Lung (tissue), 12 donors: ENCODE results near the gene NSUN7. TPM values are rescaled to one million over a fixed set of nuclear protein-coding genes. Genes with fewer than 3 reads are reported as not detected.

Experiments used
- ATAC-seq: fragments of 200-7000 bp; cut with Tn5 transposase; one replicate; pipeline ENCODE4 v1.9.1; 2020; ENCODE audit warnings: moderate number of reproducible peaks; ENCODE audit not compliant: insufficient read depth, low FRiP score
- DNase-seq, 3 donors: peaks; one replicate each; pipeline ENCODE4 v3.0.0-alpha.2; 2013 to 2017
- H3K27ac ChIP-seq, 2 donors: one replicate each; pipeline ENCODE4 v1.5.1; 2013; ENCODE audit warnings: mild to moderate bottlenecking in 2 of 2, moderate library complexity in 2 of 2, control low read depth in 1 of 2, inconsistent platforms in 1 of 2, low read depth in 1 of 2, low read length in 1 of 2
- H3K27me3 ChIP-seq, 3 donors: one replicate each; pipeline ENCODE4 v1.5.1; 2013; ENCODE audit warnings: low read length in 2 of 3; ENCODE audit not compliant: control insufficient read depth in 3 of 3, insufficient read depth in 3 of 3
- H3K36me3 ChIP-seq, 4 donors: one replicate each; pipeline ENCODE4 v1.5.1; 2013; ENCODE audit warnings: low read length in 4 of 4, mild to moderate bottlenecking in 1 of 4, moderate library complexity in 1 of 4; ENCODE audit not compliant: control insufficient read depth in 4 of 4, insufficient read depth in 4 of 4
- H3K4me1 ChIP-seq, 5 donors: one replicate each; pipeline ENCODE4 v1.5.1; 2013; ENCODE audit warnings: low read length in 5 of 5, mild to moderate bottlenecking in 2 of 5, moderate library complexity in 1 of 5; ENCODE audit not compliant: control insufficient read depth in 5 of 5, insufficient read depth in 5 of 5
- H3K4me3 ChIP-seq: one replicate; pipeline ENCODE4 v1.5.1; 2013; ENCODE audit warnings: mild to moderate bottlenecking, control low read depth, moderate library complexity
- H3K9ac ChIP-seq, 2 donors: one replicate each; pipeline ENCODE4 v1.5.1; 2013; ENCODE audit warnings: low read length in 2 of 2, control low read depth in 1 of 2; ENCODE audit not compliant: insufficient read depth in 1 of 2
- H3K9me3 ChIP-seq, 4 donors: one replicate each; pipeline ENCODE4 v1.5.1; 2013; ENCODE audit warnings: low read length in 3 of 4, mild to moderate bottlenecking in 1 of 4, moderate library complexity in 1 of 4; ENCODE audit not compliant: control insufficient read depth in 4 of 4, insufficient read depth in 3 of 4
- WGBS, 2 donors: extraction: QIAGEN DNeasy Blood & Tissue Kit; methylation state at CpG; one replicate each; pipeline ENCODE4 v1.1.7; 2013; 5-methylcytosine and 5-hydroxymethylcytosine counted together
- polyA plus RNA-seq, 2 donors: library from polyadenylated mRNA; stranded (reverse); fragments of 200-250 nt; gene quantifications; one replicate each; pipeline ENCODE4 v1.2.1, GENCODE V29; 2013
- total RNA-seq, 2 donors: library from RNA; depleted of rRNA in 1 of 2; stranded (reverse); fragments of >200 nt in 1 of 2; gene quantifications; one replicate each; pipeline ENCODE4 v1.2.1, GENCODE V29; 2014 to 2021
- TF ChIP-seq, protein P1 (sequence below): IDR thresholded peaks from 2 replicates; pipeline ENCODE4 v1.5.1; 2012; ENCODE audit warnings: mild to moderate bottlenecking; ENCODE audit errors: control extremely low read depth, extremely low read depth
- donor health status: control.
- donor health status: control.
- donor health status: Bipolar disorder and iron deficiency.
- donor health status: healthy.
- donor health status: DM: yes; HTN: yes; CAD: no.

NSUN7 gene
- total and polyA plus RNA-seq, 4 donors, result 6.5 to 20.5 (median 11.2) TPM

DNA sequence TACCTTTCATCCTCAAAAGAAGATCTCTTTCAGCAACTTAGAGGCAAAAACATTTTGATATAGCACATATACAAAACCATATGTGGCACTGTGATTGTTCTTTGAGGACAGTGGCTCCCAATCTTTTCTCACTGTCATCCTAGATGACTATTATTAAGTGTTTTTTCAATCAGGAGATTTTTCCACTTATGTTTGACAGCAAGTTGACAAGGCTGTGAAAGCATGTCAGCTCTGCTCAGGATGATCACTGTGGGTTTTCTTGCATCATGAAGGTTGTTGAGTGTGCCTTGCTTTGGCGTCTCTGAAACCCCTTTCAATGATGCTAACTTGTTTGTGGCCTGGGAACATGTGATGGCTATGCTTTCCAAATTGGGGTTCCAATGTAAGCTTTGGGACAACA is 20.2 kb upstream of the NSUN7 start:
- TF ChIP-seq, protein P1, sequence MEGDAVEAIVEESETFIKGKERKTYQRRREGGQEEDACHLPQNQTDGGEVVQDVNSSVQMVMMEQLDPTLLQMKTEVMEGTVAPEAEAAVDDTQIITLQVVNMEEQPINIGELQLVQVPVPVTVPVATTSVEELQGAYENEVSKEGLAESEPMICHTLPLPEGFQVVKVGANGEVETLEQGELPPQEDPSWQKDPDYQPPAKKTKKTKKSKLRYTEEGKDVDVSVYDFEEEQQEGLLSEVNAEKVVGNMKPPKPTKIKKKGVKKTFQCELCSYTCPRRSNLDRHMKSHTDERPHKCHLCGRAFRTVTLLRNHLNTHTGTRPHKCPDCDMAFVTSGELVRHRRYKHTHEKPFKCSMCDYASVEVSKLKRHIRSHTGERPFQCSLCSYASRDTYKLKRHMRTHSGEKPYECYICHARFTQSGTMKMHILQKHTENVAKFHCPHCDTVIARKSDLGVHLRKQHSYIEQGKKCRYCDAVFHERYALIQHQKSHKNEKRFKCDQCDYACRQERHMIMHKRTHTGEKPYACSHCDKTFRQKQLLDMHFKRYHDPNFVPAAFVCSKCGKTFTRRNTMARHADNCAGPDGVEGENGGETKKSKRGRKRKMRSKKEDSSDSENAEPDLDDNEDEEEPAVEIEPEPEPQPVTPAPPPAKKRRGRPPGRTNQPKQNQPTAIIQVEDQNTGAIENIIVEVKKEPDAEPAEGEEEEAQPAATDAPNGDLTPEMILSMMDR, result no peak
- Histone ChIP-seq H3K9me3 (no peaks in the 10 kb centered on the region), H3K36me3 (no peaks in the 10 kb centered on the region), H3K4me3 (no peak overlapping the region), H3K27me3 (no peaks in the 10 kb centered on the region), H3K9ac (no peak overlapping the region), H3K4me1 (peaks cover 0 to 12% (median 6%) of the 10 kb centered on the region in 5 donors), H3K27ac (no peak overlapping the region)
- DNase-seq (no peak), ATAC-seq (no peak)
- WGBS, 2 donors, result 57 to 75% methylated on average over 1 of the region's 1 CpG

DNA sequence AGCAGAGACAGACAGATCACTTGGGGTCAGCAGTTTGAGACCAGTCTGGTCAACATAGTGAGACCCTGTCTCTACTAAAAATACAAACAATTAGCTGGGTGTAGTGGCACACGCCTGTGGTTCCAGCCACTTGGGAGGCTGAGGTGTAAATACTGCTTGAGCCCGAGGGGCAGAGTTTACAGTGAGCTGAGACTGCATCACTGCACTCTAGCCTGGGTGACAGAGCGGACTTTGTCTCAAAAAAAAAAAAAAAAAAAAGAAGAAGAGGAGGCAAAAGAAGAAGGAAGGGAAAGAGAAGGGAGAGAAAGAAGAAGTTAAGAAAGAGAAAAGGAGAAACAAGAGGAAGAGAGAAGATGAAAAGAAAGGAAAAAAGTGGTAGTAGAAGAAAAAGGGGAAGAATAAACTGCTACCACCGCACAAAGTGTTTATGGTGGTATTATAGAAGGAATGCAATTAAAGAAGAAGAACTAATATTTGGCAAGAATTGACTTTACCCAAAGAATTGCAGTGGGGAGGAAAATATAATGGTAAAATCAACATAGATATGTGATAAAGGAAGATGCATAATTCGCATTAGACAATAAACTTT is 19.6 kb upstream of the NSUN7 start:
- 49 to 73% methylated on average over 5 of the region's 5 CpGs for WGBS, 2 donors
- H3K27me3 ChIP-seq, result no peaks in the 10 kb centered on the region
- H3K36me3 ChIP-seq, result no peaks in the 10 kb centered on the region
- no peak overlapping the region for H3K9ac ChIP-seq
- DNase-seq (no peak), ATAC-seq (no peak)
- H3K4me1 ChIP-seq, result peaks cover 0 to 12% (median 6%) of the 10 kb centered on the region in 5 donors
- no peak overlapping the region for H3K4me3 ChIP-seq
- no peaks in the 10 kb centered on the region for H3K9me3 ChIP-seq
- H3K27ac ChIP-seq, result peak overlapping the region in 1 of 2 donors; percentile 33
- TF ChIP-seq, protein P1, result no peak

DNA sequence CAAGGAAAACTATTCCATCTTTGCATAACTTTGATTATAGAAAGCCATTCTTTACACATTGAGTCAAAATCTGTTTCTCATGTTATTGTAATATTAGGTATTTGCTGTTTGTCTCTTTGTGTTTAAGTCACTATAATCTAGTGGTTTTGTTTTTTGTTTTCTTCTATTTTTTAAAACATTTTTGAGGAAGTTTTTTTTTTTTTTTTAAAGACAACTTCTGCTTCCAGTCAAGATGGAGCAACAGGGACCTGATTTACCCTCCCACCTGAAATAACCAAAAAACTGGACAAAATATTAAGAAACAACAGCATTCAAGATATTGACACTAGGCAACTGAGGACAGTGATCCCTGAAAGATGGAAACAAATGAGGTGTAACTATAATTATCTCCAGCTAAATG is 18.4 kb upstream of the NSUN7 start:
- DNase-seq, result no peak
- no peaks in the 10 kb centered on the region for H3K27me3 ChIP-seq
- TF ChIP-seq, protein P1, result no peak
- H3K4me3 ChIP-seq, result no peak overlapping the region
- peak overlapping the region in 1 of 2 donors; percentile 62 for H3K27ac ChIP-seq
- no peak for ATAC-seq
- H3K9ac ChIP-seq, result no peak overlapping the region
- H3K9me3 ChIP-seq, result no peaks in the 10 kb centered on the region
- H3K36me3 ChIP-seq, result no peaks in the 10 kb centered on the region
- peaks cover 0 to 12% (median 6%) of the 10 kb centered on the region in 5 donors for H3K4me1 ChIP-seq

DNA sequence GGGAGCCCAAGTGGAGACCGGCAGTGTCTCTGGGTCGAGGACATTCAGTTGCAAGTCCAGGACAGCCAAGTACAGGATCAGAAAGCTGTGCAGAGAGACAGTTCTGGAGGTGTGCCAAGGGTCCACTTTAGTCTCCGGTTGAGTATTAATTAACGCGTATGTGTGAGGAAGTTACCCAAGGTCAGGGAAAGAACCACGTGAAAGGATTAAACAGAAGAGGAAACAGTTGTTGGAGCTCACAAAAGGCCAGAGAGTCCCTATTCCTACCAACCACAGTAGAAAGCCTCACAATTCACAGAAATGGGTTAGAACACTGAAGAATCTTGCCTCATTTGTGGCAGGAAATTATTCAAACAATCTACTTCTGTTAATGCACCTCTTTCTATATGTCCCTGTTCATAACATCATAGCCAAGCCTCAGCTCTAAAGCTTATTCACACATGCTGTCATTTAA is 17.9 kb upstream of the NSUN7 start:
- H3K27ac ChIP-seq, result peak overlapping the region in 1 of 2 donors; percentile 62
- no peaks in the 10 kb centered on the region for H3K27me3 ChIP-seq
- ATAC-seq (peak; percentile 70), DNase-seq (peak; percentile 62 to 80 (median 63))
- WGBS, 2 donors, result 5 to 15% methylated on average over 6 of the region's 6 CpGs
- H3K9ac ChIP-seq, result no peak overlapping the region
- H3K4me1 ChIP-seq, result peaks cover 0 to 12% (median 6%) of the 10 kb centered on the region in 5 donors
- H3K4me3 ChIP-seq, result no peak overlapping the region
- H3K9me3 ChIP-seq, result no peaks in the 10 kb centered on the region
- no peaks in the 10 kb centered on the region for H3K36me3 ChIP-seq
- TF ChIP-seq, protein P1, result no peak
